ENCODE measurements around the gene HOXB6.

HOXB6 gene

DNA sequence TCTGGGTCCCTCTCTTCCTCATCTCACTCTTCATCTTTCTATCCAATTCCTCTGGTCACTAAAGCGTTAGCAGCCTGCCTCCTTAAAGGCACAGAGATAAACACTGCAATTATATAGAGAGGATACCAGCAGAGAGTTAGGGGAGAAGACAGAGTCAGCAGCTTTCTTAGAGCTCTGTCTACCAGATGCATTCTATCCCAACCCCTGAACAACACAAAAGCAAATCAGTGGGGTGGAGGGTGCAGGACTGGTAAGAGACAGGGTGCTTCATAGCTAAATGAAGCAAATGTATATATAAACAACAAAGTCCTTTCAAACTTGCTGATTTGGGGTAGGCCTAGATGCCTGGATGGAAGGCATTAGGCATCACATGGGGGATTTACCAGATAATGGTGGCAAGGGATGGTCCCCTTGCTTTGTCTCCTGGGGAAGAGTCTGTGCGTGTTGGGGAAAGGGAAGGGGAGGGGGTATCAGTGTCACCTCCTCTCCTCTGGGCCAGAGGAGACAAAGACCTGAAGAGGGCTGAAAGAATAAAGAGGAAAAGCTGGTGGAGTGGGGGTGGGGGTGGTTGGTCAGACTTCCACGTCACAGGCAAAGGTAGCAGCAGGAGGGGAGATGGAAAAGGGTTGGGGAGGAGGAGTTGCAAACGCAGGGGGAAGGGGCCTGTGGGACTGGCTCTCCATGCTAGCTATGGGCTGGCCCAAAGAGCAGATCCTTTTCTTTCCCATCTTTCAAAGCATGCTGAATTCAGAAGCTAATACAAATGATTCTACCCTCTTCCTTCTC is 38.7 kb downstream of the HOXB6 start:
- no peak for DNase-seq (ENCODE audit: low spot score)

DNA sequence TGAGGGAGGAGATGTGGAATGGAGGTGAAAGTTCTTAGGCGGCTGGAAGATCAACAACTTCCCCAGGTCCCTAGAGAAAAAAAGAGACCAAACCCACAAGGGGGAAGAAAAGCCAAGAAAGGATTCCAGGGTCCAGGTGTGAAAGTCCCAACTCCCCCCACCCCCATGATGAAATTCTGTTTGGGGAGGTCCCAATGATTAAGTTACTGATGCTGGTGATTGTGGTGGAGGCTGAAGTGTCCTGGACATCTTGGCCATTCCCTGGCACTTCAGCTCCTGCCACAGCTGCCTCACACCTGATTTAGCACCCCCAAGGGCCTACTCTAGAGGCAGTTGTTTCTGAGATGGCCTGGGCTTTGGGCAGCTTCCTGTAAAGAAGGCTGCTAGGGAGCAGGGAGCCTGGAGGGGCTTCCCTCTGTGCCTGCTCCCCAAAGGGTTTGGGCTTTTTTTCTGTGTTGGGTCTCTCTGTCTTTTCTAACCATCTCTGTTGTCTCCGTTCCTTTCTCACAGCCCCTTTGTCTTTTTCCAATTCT is 39.7 kb downstream of the HOXB6 start:
- no peak for DNase-seq (ENCODE audit: low spot score)

DNA sequence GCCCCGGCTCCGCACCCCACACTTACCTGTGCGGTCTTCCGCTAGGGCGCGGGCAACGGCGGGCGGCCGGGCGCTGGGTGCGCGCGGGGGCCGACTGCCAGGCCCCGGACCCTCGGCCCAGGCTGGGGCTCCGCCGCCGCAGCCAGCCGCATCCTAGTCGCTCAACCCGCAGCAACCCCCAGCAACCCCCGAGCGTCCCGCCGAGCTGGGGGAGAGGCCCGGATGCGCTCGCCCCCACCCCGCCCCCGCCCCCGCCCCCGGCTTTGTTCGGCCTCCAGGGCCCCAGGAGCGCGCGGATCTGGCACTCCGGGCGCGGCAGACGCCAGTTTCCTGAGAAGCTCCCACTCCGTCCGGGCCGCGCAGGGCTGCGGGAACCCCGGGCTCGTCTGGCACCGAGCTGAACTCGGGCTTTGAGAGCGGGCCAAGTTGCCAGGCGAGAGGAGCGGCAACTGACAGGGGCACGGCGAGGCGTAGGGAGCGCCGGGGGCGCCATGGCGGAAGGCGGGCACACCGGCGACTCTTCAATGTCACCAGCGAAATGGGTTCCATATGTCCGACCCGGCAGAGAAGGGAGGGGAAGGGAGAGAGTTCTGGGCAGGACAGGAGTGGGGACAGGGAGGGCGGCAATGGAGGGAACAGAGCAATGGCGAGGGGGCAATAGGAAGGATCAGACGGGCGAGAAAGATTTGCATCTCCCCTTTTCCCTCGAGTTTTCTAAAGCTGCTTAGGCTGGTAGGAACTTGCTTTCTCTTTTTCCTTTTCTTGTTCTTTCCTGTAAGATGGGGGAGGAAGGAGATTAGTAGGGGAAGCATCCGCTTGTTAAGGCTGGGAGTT is 40.4 kb downstream of the HOXB6 start:
- DNase-seq (ENCODE audit: low spot score): peak; percentile 40

DNA sequence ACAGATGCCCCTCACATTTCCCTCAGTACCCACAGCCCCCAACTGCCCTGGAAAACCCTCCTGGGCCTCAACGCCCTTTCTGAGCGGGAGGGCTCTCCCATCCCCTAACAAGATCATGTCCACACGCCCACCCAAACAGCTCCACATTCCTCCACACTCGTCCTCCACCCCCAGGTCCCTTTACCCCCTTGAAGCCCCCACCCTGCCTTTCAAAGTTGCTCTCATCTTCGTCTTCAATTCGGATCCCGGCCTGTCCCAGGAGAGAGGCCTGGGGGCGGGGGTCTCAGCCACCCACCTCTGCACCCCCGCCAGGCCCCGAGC is 41.0 kb downstream of the HOXB6 start:
- no peak for DNase-seq (ENCODE audit: low spot score)

DNA sequence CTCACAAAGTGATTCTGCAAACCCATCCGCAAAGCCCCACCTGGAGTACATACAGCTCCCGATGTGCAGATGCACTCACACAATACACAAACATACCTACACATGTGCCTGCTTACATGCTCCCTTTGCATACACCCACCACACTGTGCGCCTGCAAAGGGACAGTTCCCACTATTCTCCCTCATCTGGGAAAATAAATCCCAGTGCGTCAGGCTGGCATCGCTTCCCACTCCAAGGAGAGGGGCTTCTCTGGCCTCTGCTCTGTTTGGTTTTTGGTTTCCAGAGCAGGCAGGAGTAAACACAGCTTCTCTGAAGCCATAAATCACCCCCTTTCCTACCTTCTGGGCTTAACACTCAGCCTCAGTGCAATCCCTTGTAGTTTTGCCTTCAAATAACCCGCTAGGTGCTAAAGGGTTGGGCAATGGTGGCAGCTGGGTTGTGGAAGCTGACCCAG is 41.4 kb downstream of the HOXB6 start:
- DNase-seq (ENCODE audit: low spot score): no peak

DNA sequence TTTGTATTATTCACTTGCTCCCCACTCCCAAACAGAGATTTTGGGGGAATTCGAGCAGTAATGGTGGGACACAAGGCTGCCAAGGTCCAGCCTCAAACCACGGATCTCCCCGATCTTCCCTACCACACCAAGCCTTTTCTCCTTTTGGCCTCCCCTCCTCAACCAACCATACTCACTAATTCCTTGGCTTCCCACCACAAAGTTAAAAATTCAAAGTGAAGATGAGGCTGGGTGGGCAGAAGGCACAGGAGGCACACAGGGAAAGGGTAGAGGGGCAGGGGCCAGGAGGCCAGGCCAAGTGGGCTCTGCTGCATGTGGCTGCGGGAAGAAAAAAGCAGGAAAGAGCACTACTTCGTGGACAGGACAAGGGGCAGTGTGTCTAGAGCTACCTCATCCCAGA is 41.9 kb downstream of the HOXB6 start:
- DNase-seq (ENCODE audit: low spot score): no peak

DNA sequence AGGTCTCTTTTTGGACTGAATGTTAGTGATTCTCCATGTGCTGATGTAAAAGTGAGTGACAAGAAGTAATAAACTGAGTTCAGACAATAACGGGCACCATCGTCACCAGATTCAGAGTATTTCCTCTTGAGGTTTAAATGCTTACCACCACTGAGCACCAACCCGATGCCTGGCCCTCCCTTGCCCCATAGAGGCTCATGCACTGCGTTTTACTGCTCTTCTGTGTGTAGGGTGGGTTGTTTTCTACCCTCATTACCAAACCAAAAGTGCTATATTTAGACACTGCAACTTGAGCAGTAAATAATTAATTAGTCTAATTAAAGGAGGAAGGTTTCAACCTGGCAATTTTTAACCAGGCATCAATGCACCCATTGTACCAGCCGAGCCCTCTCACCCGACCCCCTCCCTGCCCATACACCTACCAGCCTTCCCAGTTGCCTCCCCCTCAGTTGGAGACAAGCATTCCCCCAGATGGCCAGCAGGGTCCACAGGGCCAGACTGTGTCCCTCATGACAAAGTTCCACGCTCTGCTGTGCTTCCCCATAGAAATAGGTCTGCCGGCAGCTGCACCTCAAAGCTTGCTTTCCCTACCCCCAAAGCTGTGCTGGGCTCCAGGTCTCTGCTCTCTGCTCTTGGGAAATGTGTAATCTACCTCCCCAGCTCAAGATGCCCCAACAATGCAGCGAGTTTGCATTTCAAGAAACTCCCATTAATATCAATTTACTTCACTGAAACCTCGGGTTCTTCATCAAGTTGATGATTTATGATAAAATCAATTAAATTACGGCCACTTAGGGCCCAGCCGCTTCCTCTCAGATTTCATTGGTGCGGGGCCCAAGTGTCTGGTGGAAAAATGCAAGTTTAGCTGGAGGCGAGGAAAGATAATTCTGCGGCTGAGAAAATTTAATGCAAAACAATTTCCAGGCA is 42.6 kb downstream of the HOXB6 start:
- DNase-seq (ENCODE audit: low spot score): peak; percentile 55

DNA sequence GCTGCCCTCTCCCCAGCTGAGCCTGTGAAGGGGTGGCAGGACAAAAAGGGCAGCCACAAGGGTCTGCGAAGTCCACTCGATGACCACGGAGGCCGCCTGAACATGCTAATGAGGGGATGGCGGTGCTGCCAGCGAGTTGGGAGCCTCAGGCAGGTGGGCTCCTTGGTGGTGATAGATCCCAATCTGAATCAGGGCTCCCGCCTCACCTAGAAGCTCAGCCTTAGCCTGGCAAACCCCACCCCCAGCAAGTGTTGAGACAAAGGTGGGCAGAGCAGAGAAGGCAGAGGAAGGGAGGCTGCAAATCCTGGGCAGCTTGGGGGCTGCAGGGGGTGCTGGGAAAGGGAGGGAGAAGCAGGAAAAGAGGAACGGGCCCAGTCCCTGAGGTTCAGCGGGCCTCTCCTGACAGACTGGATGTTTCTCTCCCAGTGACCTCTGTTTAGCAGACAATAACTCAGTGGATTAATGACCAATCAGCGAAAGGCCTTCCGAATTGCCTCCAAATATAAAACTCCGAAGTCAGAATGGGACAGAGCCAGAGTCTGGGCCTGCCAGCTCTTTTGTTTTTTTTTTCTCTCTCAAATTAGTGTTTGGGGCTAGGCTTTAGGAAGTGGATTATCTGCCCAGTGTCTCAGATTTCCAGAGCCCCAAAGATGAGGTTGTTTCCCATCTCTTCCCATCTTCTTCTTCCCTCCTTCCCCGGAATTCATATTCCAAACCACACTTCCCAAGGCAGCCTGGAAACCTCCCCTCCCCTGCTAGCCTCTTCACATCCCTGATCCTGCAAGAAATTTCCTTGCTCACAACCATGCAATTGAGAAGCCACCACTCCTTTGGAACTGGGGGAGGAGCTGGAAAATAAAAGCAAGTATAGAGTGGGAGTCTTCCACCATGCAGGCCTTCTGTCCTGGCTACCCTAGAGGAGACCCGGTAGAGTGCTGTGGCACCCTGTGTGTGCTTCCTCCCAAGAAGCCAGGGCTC is 44.7 kb downstream of the HOXB6 start:
- DNase-seq (ENCODE audit: low spot score): no peak

DNA sequence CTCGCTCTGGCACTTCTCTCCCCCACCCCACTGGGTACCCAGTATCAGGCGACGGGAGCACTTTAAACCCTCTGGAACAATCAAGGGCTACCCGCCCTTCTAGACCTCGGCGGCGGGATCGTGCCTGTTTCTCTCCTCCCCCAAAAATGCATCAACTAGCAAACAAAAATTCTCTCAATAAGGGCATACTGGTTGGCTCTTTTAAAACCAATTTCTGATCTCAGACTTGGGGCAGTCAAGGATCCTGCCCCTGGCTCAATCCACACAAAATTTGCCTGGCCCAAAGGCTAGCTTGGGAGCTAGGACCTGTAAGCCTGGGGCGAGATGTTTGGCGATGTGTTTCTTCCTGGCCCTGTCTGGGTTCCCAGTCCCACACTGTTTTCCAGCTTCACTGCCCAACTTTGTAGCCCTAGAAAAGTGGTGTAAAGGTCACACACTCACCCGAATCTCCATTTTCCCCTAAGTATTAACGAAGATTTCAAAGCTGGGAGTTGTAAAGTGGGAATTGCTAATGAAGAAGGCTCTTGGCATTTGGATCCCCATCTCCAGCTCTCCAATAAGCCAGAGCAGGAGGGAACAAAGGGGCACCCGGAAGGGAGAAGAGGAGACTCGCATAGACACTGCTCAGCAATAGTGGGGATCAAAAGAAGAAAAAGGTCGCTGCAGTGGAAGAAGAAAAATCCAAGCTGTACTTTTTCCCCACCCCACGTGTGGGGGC is 45.5 kb downstream of the HOXB6 start:
- DNase-seq (ENCODE audit: low spot score): no peak

DNA sequence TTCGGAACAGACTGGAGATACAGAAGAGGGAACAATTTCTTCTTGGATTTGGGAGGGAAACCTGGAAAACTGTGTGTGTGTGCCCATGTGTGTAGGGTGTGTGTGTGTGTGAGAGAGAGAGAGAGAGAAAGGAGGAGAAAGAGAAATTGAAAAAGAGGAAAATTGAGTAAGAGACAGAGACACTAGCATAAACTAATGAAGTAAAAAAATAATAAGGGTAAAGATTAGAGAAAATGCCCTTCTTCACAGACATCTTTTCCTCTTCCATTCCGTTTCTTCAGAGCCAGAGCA is 46.0 kb downstream of the HOXB6 start:
- DNase-seq (ENCODE audit: low spot score): no peak

DNA sequence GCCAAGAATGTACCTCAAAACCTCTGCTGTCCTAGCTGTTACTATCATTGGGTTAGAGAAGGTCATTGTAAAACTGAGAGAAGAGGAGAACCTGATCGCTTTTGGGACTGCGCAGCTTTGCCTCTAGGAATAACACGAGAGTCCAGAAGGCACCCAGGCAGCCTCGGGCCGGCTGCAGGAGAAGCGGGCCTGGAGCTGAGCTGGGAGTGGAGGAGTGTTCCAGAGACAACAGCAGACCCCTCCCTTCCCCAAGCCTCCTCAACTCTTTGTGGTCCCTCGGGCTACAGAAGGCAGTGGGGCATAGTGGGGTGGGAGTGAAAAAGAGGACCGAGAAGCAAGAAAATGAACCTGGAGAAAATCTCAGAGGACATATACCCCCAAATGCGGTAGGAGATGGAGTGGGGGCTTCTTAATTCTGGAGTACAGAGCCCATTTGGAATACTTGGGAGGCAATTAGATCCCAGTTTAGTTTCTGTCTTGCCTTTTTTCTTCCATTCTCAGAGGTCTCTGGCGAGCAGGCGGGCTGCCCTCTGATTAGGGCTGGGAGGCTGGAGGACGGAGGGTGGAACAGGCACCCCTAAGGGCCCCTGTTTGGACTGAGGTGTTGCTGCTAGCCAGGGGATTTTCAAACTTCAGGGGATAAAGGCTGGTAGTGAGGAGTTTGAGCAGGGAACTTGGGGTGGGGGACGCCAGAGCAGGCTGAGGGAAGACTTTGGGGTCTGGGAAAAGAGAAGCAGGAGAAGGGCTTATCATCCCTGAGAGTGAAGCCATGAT is 46.5 kb downstream of the HOXB6 start:
- DNase-seq (ENCODE audit: low spot score): no peak

DNA sequence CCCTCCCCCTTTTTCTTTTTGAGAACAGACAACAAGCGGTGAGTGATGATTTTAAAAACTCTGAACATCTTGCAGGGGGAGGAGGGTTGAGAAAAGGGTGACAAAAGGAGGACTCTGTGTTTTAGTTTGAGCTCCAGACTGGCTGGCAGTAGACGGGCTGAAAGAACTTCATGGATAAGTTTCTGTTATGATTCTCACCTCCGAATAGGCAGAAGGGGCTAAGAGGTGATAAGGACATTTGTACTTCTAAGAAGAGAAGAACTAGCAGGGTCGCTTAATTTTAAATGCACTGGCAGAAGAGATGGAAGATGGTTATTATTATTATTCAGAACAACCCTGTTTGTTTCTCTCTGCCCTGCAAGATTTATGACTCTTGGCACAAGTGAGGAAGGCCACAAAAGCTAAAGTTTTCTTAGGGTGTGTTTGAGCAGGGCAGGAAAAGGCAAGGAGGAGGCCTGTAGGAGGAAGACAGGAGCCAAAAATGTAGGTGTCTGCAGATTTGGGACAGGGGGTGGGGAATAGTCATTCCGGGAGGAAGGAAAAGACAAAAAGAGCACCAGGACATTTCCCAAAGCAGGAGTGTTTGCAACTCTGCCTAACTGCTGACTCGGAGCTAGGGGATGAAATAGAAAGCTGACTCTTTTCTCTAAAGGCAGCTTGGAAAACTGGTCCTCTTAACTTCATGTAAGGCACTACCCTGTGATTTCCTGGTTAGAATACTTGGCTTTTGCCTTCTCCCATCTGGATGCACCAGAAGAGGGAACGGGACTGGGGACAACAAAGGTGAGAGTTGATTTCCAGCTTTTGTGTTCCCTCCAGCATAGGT is 48.0 kb downstream of the HOXB6 start:
- DNase-seq (ENCODE audit: low spot score): peak; percentile 46

DNA sequence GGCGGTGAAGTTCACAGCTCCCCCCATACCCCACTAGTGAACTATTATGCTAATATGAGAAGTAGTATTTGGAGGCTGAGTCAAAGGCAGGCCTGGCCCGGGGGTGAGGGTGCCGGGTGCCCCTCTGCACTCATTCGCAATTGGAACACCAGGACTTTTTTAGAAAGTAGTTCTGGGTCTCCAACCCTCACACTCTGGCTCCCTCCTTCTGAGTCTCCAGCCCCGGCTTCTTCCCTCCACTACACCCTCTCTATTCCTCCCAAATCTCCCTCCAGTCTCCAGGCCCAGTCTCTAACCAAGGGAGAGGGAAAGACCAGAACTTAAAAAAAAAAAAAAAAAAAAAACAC is 48.6 kb downstream of the HOXB6 start:
- no peak for DNase-seq (ENCODE audit: low spot score)

DNA sequence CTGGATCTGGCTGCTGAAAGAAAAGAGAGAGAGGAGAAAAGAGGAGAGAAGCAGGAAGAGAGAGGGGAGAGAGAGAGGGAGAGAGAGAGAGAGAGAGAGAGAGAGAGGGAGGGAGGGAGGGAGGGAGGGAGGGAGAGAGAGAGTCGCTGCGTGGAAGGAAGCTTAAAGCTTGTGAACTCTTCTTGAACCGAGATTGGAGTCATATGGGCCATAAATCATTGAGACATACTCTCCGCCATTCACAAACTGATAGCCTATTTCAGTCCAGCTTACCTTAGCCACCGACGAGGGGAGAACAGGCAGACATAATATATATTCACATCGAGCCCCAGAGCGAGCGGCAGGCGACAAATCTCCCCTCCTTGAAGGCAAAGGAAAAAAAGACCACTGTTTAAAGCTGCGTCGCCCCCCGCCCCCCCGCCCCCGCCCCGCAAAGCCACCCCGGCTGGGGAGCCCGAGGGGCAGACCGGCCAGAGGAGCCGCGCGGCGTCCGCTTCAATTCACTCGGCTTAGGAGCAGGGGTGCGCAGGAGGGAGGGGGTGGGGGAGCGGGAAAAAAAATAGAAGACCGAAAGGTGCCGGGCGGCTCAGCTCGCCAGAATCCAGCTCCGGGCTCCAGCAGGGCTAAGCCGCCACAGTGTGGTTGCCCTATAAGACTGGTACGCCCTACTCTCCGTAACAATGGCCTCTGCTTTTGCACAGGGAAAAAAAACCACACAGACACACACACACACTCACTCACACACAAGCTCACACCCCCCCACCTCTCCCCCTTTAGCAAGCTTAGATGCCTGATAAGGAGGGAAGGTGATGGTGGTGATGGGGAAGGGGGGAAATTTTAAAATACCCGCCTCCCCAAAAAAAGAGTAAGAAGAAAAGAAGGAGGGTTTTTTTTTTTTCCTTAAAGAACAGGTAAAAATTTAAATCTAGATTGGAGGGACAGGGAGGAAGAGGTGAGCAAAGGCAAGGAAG is 49.2 kb downstream of the HOXB6 start:
- peak; percentile 91 for DNase-seq (ENCODE audit: low spot score)

DNA sequence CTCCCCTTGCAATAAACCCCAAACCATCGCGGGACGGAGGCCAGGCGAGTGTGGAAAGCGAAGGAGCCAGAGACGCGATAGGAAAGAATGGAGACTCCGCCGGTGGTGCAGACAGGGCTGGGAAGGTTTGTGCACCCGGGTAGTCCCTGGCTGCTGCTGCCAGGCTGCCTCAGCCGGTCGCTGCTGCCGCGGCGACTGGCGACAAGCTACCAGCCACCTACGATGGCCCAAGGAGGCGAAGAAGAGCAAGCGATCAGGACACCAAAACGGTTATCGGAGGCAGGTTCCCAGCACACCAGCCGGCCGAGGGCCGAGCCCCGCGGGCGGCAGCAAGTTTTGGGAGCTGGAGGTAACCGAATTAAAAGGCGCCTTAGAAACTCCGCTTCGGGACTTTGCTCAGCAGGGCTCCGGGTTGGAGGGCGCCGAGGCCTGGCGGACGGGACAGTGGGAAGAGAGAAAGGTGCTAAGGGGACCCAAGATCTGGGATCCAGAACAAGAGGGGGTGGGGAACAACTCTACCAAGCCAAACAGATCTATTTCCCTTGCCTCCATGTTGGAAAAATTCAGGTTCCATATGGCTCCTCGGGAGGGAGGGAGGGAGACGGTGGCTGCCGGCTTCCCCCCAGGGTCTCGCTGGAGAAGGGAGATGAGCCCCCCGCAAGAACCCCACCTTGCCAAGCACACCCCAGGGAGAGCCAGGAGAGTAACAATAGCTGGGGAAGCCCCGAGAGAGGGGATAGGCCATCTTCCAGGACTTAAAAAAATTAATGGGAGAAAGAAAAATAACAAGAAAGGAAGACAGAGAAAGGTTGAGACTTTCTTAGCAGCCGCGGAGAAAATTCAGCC is 50.2 kb downstream of the HOXB6 start:
- peak; percentile 42 for DNase-seq (ENCODE audit: low spot score)

DNA sequence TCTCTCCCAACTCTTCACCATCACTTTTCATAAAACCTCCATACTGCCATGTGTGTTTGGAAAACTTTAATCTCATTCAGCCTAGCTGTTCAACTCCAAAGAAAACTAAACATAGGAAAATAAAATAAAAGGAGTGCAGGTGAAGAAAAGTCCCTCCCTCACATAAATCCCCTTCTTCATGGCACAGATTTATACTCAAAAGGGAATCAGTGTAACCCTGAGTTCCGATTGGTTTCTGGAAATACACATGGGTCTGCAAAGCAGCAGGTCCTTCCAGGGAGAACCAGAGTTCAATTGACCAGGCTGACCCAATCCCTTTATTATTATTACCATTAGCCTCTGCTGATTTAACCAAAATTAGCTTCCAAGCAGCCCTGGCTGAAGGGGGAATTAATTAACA is 51.0 kb downstream of the HOXB6 start:
- DNase-seq (ENCODE audit: low spot score): no peak

DNA sequence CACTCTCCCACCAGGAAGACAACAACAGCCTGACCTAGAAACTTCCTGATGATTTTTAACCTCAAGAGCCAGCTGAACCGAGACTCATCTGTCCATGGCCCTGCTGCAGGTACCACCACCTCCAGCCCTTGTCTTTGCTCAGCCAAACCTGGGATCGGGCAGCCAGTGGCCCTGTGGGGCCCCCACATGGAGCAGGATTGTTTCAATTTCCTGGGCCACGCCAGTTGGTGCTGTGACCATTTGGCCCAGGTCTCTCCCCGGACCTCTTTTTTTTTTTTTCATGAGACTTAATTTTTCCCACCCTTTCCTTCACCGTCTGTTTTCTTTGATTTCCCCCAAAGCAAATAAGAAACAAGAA is 51.6 kb downstream of the HOXB6 start:
- no peak for DNase-seq (ENCODE audit: low spot score)

All from hepatic stellate cell (primary cell).